Endothelial cell of umbilical vein (primary cell): ENCODE results near the gene TMEM51. TPM values are rescaled to one million over a fixed set of nuclear protein-coding genes. Genes with fewer than 3 reads are reported as not detected.

Experiments used
- BruUV-seq: library from RNA; stranded (reverse); fragments of 400-500 nt; replicated peaks from 2 replicates; lab custom pipeline; 2021; lab: Mats Ljungman, UMichigan
- CTCF ChIA-PET: fragments of 300-600, 350-600 bp; sonication (Branson Sonifier 250); formaldehyde crosslinking; loops from one replicate; lab custom pipeline; 2021; ENCODE audit warnings: antibody characterized with exemption, inconsistent platforms; lab: Charles Lee
- POLR2A ChIA-PET: fragments of 300-600, 350-600 bp; sonication (Branson Sonifier 250); formaldehyde crosslinking; loops from one replicate; lab custom pipeline; 2021; ENCODE audit warnings: antibody characterized with exemption, inconsistent platforms; lab: Charles Lee
- DNase-seq: peaks from one replicate; pipeline ENCODE4 v3.0.0-alpha.2; 2011; ENCODE audit warnings: low read depth, low spot score
- FAIRE-seq: peaks from 2 replicates; lab custom pipeline; 2011; peaks lifted over from hg19 to GRCh38; lab: Jason Lieb, UNC
- H2AFZ ChIP-seq: 2 replicates; pipeline ENCODE4 v1.6.0; 2012; ENCODE audit warnings: low read depth, low read length, control low read depth, inconsistent platforms
- H3K27ac ChIP-seq: 2 replicates; pipeline ENCODE4 v1.5.1; 2011; ENCODE audit warnings: low read depth, mild to moderate bottlenecking, control low read depth, low read length, moderate library complexity; ENCODE audit not compliant: insufficient read depth
- H3K27me3 ChIP-seq, 2 experiments: 2 replicates each; pipeline versions ENCODE4 v1.6.0 to v1.6.1; 2011; ENCODE audit warnings: low read length in 2 of 2, mixed read lengths in 1 of 2; ENCODE audit not compliant: control insufficient read depth in 2 of 2, insufficient read depth in 2 of 2
- H3K36me3 ChIP-seq, 2 experiments: 2 replicates in 1 of 2; 3 replicates in 1 of 2; pipeline ENCODE4 v1.5.1; 2011; ENCODE audit warnings: low read length in 2 of 2, mild to moderate bottlenecking in 1 of 2, moderate library complexity in 1 of 2; ENCODE audit not compliant: control insufficient read depth in 2 of 2, insufficient read depth in 2 of 2; ENCODE audit errors: extremely low read depth in 1 of 2
- H3K4me1 ChIP-seq: 3 replicates; pipeline ENCODE4 v1.5.1; 2011; ENCODE audit warnings: mild to moderate bottlenecking, low read length; ENCODE audit not compliant: control insufficient read depth, insufficient read depth; ENCODE audit errors: extremely low read depth
- H3K4me2 ChIP-seq: 2 replicates; pipeline ENCODE4 v1.6.1; 2011; ENCODE audit warnings: low read length, control low read depth, mixed read lengths; ENCODE audit not compliant: insufficient read depth
- H3K4me3 ChIP-seq, 3 experiments: fragments of 200-600 bp in 1 of 3; sonication (generic), shearing (Covaris generic) in 1 of 3; replicated peaks in 1 of 3; 2 replicates each; pipeline ENCODE4 v1.5.1; 2011 to 2016; ENCODE audit warnings: control low read depth in 3 of 3, low read length in 3 of 3, mild to moderate bottlenecking in 2 of 3, inconsistent platforms in 1 of 3, low read depth in 1 of 3, moderate library complexity in 1 of 3; ENCODE audit not compliant: insufficient read depth in 1 of 3
- H3K79me2 ChIP-seq: 2 replicates; pipeline ENCODE4 v1.6.0; 2012; ENCODE audit warnings: low read length, inconsistent platforms; ENCODE audit not compliant: control insufficient read depth, insufficient read depth
- H3K9ac ChIP-seq: replicated peaks from 2 replicates; pipeline ENCODE3; 2011; ENCODE audit warnings: low read length, control low read depth; ENCODE audit not compliant: insufficient read depth; ENCODE audit errors: extremely low read depth
- H3K9me1 ChIP-seq: replicated peaks from 3 replicates; pipeline ENCODE4 v1.6.0; 2011; ENCODE audit warnings: mild to moderate bottlenecking, low read length; ENCODE audit not compliant: control insufficient read depth, insufficient read depth; ENCODE audit errors: extremely low read depth
- H3K9me3 ChIP-seq: replicated peaks from 2 replicates; pipeline ENCODE4 v1.5.1; 2012; ENCODE audit warnings: low read length, inconsistent platforms; ENCODE audit not compliant: control insufficient read depth, insufficient read depth
- H4K20me1 ChIP-seq: replicated peaks from 2 replicates; pipeline ENCODE3; 2011; ENCODE audit warnings: mild to moderate bottlenecking, low read length; ENCODE audit not compliant: control insufficient read depth, insufficient read depth; ENCODE audit errors: extremely low read depth
- EZH2 ChIP-seq: IDR thresholded peaks from 2 replicates; pipeline ENCODE4 v1.6.1; 2012; ENCODE audit warnings: borderline replicate concordance, low read depth, mild to moderate bottlenecking, moderate library complexity, low read length, inconsistent platforms; ENCODE audit not compliant: severe bottlenecking
- FOS ChIP-seq: IDR thresholded peaks from 2 replicates; pipeline ENCODE4 v1.6.1; 2011; ENCODE audit warnings: mild to moderate bottlenecking, low read length, moderate library complexity, borderline replicate concordance; ENCODE audit not compliant: insufficient read depth
- GATA2 ChIP-seq: IDR thresholded peaks from 2 replicates; pipeline ENCODE4 v1.7.0; 2011; ENCODE audit warnings: low read depth, mild to moderate bottlenecking, moderate library complexity, mixed read lengths, low read length; ENCODE audit not compliant: insufficient read length, insufficient read depth
- JUN ChIP-seq: IDR thresholded peaks from 2 replicates; pipeline ENCODE4 v1.6.1; 2011; ENCODE audit warnings: borderline replicate concordance, low read depth; ENCODE audit not compliant: insufficient read length, insufficient read depth
- MYC ChIP-seq: IDR thresholded peaks from one replicate; pipeline ENCODE4 v1.6.1; 2011; ENCODE audit warnings: mild to moderate bottlenecking, low read depth, low read length
- POLR2A ChIP-seq: IDR thresholded peaks from 2 replicates; pipeline ENCODE4 v1.6.1; 2012; ENCODE audit warnings: low read depth, mild to moderate bottlenecking, control low read depth, low read length
- POLR2AphosphoS5 ChIP-seq: IDR thresholded peaks from 2 replicates; pipeline ENCODE4 v1.6.1; 2012; ENCODE audit warnings: low read depth, mild to moderate bottlenecking, control low read depth, low read length, moderate library complexity; ENCODE audit not compliant: insufficient read depth
- dilution Hi-C: fragments of 300-500 bp; cut with MboI; formaldehyde crosslinking; loops from one replicate; pipeline ENCODE4 v1.15.0; 2019; ENCODE audit warnings: low sequenced_read_pairs; ENCODE audit not compliant: extremely low pct_ligation_motif_present
- intact Hi-C: fragments of 100-400 bp; cut with micrococcal nuclease; formaldehyde crosslinking; loops from one replicate; pipeline ENCODE4 v1.10.0; 2022
- polyA plus RNA-seq, 4 experiments: library from polyadenylated mRNA; depleted of rRNA in 3 of 4; stranded (reverse) in 3 of 4; unstranded in 1 of 4; fragments of >200 nt; gene quantifications; 2 replicates each; pipeline versions ENCODE4 v1.2.1 to v1.2.3, GENCODE V29; 2011 to 2012; ENCODE audit warnings: missing spikeins in 1 of 4
- total RNA-seq: library from RNA; stranded (reverse); gene quantifications from 2 replicates; pipeline ENCODE4 v1.2.3, GENCODE V29; 2021
- TF ChIP-seq, protein P1 (sequence below), 2 donors: IDR thresholded peaks; 1 replicate in 1 of 2; 2 replicates in 1 of 2; pipeline ENCODE4 v1.5.1; 2011; ENCODE audit warnings: low read length in 2 of 2, mild to moderate bottlenecking in 2 of 2, moderate library complexity in 2 of 2, control low read depth in 1 of 2, inconsistent platforms in 1 of 2, low read depth in 1 of 2; ENCODE audit not compliant: insufficient read depth in 1 of 2; ENCODE audit errors: extremely low read depth in 1 of 2
- TF ChIP-seq, protein P2 (sequence below): IDR thresholded peaks from 2 replicates; pipeline ENCODE4 v1.6.1; 2011; ENCODE audit not compliant: insufficient read depth, insufficient read length

Gene TMEM51
- total and polyA plus RNA-seq, 2 donors (not counting 3 experiments of a cell fraction or from before 2014, with no cell fraction given), result 13.7 to 13.9 TPM

DNA sequence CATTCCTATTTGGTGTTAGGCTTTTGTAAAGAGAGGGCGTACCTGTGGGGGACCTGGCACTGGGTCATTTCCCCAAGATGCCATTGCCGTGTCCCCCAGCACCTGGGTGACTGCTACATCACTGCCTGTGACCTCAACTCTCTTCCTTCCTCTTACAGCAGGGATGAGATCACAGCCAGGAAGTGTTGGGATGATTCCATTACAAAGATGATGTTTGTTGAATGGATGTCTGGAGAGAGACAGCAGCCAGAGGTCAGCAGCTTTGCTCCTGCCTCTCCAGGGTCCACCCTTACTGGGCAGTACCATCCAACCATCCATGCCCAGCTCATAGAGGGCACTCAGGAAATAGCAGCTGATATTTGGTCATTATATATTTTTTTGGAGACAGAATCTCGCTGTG, 35.1 kb downstream of the TMEM51 start:
- Histone ChIP-seq H3K4me1 (peaks cover 17% of the 10 kb centered on the region), H3K9ac (no peak overlapping the region), H4K20me1 (no peaks in the 10 kb centered on the region), H3K79me2 (peaks cover 2% of the 10 kb centered on the region), H3K4me2 (no peak overlapping the region), H3K9me1 (no peaks in the 10 kb centered on the region), H3K36me3 (no peaks in the 10 kb centered on the region), H3K9me3 (no peaks in the 10 kb centered on the region), H3K4me3 (no peak overlapping the region), H3K27me3 (no peaks in the 10 kb centered on the region), H3K27ac (peak overlapping the region; percentile 68), H2AFZ (no peak overlapping the region)
- DNase-seq (peak; percentile 37), FAIRE-seq (peak; percentile 73)
- CTCF ChIA-PET, result interaction anchor here (0.7 to 2.2 kb wide), 4 partner anchors 9 to 29 kb away, joined by 3 to 8 read pairs (median 3); no protein-coding TSS in a partner anchor
- POLR2A ChIA-PET, result interaction anchor here (1.0 kb wide), 1 partner anchor 12 kb away, joined by 3 read pairs; no protein-coding TSS in a partner anchor
- no peak for TF ChIP-seq EZH2
- peak; percentile 29 for TF ChIP-seq GATA2
- peak; percentile 68 for TF ChIP-seq FOS
- TF ChIP-seq POLR2AphosphoS5, result peak; percentile 22
- TF ChIP-seq POLR2A, result no peak
- TF ChIP-seq, protein P1, sequence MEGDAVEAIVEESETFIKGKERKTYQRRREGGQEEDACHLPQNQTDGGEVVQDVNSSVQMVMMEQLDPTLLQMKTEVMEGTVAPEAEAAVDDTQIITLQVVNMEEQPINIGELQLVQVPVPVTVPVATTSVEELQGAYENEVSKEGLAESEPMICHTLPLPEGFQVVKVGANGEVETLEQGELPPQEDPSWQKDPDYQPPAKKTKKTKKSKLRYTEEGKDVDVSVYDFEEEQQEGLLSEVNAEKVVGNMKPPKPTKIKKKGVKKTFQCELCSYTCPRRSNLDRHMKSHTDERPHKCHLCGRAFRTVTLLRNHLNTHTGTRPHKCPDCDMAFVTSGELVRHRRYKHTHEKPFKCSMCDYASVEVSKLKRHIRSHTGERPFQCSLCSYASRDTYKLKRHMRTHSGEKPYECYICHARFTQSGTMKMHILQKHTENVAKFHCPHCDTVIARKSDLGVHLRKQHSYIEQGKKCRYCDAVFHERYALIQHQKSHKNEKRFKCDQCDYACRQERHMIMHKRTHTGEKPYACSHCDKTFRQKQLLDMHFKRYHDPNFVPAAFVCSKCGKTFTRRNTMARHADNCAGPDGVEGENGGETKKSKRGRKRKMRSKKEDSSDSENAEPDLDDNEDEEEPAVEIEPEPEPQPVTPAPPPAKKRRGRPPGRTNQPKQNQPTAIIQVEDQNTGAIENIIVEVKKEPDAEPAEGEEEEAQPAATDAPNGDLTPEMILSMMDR (IDR thresholded peaks at IDR 0.05; ENCODE audit: extremely low read depth in 1 of 2, insufficient read depth in 1 of 2, low read depth in 1 of 2, low read length in 2 of 2), result no peak
- no peak for TF ChIP-seq MYC
- TF ChIP-seq, protein P2, sequence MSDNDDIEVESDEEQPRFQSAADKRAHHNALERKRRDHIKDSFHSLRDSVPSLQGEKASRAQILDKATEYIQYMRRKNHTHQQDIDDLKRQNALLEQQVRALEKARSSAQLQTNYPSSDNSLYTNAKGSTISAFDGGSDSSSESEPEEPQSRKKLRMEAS, result no peak
- peak; percentile 77 for TF ChIP-seq JUN
- BruUV-seq, result no TSS peak
- intact Hi-C loops, result loop anchor here (1.0 kb wide), 4 partner anchors 9 to 30 kb away; no protein-coding TSS in a partner anchor
- dilution Hi-C loops, result no loop called here
